GM08714 (cell line): ENCODE data around the gene FAM124A.

Experiments used
- H3K4me3 ChIP-seq: fragments of 200-500 bp; sonication (Bioruptor generic); 2 replicates; pipeline ENCODE4 v1.5.1; 2014; ENCODE audit warnings: mild to moderate bottlenecking, low read length, inconsistent platforms
- ZNF274 ChIP-seq: IDR thresholded peaks from 2 replicates; pipeline ENCODE4 v1.6.1; 2012; ENCODE audit warnings: mild to moderate bottlenecking, low read depth, low read length

The FAM124A gene

DNA sequence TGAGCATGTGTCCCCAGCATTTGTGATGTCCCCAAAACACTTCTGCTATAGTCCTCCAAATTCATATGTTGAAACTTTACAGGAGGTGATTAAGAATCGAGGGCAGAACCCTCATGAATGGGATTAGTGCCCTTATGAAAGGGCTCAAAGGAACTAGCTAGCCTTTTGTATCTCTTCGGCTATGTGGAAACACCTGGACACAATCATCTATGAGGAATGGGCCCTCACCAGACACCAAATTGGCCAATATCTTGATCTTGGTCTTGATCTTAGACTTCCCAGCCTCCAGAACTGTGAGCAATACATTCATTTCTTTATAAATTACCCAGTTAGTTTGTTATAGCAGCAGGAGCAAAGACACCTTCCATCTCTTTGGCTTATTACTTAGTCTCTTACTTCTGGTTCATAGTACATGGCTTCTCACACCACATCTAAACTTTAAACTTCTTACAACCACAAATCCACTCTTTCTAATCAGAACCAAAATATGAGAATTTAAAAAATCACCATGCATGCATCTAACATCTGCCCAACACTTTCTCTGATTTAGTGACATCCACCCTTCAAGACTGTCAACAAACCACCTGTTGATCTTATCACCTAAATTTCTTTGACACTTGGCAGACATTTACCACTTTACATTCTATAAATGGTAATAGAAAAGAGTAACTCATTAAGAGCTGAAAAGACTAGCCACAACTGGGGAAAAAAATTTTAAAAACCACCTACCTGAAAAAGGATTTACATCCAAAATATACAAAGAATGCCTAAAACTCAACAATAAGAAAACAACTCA, 110.6 kb downstream of the FAM124A start:
- no peak for TF ChIP-seq ZNF274

DNA sequence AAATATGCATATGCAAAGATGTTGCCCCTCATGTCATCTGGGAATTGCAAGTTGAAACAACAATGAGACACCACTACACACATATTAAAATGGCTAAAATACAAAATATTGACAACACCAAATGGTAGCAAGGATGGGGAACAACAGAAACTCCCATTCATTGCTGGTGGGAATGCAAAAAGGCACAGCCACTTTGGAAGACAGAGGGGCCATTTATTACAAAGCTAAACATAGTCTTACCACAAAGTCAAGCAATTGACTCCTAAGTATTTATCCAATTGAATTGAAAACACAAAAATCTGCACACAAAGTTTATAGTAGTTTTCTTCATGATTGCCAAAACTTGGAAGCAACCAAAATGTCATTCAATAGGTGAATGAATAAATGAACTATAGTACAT, 111.2 kb downstream of the FAM124A start:
- TF ChIP-seq ZNF274 = no peak
- no peak overlapping the region for H3K4me3 ChIP-seq

More for the DNA sequence above, 110.6 kb downstream of the FAM124A start:
- no peak overlapping the region for H3K4me3 ChIP-seq

GRCh38 chr13:51333826-51334225, 111.6 kb downstream of the FAM124A start:
- no peak overlapping the region for H3K4me3 ChIP-seq
- TF ChIP-seq ZNF274 = no peak
